Cardiac fibroblast (primary cell): Measurements from ENCODE around the gene FEZF2.

Experiments used
- DNase-seq, 2 donors: peaks; one replicate each; pipeline versions ENCODE4 v3.0.0 to v3.0.0-alpha.2; 2010; ENCODE audit warnings: low read depth in 2 of 2
- H3K4me3 ChIP-seq, 2 donors: replicated peaks in 1 of 2; 1 replicate in 1 of 2; 2 replicates in 1 of 2; pipeline ENCODE4 v1.5.1; 2011; ENCODE audit warnings: low read depth in 2 of 2, low read length in 2 of 2, mild to moderate bottlenecking in 2 of 2, moderate library complexity in 1 of 2
- TF ChIP-seq, protein P1 (sequence below): IDR thresholded peaks from one replicate; pipeline ENCODE4 v1.5.1; 2011; ENCODE audit warnings: low read depth, mild to moderate bottlenecking, low read length, inconsistent platforms

The FEZF2 gene

DNA sequence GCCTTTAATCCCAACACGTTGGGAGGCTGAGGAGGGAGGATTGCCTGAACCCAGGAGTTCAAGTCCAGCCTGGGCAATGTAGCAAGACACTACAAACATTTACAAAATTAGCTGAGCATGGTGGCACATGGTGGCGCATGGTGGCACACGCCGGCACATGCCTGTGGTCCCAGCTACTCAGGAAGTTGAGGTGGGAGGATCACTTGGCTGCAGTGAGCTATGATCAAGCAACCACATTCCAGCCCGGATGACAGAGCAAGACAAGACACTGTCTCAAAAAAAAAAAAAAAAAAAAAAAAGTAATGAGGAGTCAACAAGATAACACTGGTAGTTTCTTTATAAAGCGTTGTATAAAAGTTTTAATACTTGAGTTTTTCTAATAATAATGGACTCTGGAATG lies 10.1 kb downstream of the FEZF2 start:
- TF ChIP-seq, protein P1, sequence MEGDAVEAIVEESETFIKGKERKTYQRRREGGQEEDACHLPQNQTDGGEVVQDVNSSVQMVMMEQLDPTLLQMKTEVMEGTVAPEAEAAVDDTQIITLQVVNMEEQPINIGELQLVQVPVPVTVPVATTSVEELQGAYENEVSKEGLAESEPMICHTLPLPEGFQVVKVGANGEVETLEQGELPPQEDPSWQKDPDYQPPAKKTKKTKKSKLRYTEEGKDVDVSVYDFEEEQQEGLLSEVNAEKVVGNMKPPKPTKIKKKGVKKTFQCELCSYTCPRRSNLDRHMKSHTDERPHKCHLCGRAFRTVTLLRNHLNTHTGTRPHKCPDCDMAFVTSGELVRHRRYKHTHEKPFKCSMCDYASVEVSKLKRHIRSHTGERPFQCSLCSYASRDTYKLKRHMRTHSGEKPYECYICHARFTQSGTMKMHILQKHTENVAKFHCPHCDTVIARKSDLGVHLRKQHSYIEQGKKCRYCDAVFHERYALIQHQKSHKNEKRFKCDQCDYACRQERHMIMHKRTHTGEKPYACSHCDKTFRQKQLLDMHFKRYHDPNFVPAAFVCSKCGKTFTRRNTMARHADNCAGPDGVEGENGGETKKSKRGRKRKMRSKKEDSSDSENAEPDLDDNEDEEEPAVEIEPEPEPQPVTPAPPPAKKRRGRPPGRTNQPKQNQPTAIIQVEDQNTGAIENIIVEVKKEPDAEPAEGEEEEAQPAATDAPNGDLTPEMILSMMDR, result no peak
- no peak for DNase-seq
- H3K4me3 ChIP-seq, result no peak overlapping the region

GRCh38 chr3:62361824-62362223 lies 11.5 kb downstream of the FEZF2 start:
- TF ChIP-seq, protein P1, result no peak
- no peak for DNase-seq

DNA sequence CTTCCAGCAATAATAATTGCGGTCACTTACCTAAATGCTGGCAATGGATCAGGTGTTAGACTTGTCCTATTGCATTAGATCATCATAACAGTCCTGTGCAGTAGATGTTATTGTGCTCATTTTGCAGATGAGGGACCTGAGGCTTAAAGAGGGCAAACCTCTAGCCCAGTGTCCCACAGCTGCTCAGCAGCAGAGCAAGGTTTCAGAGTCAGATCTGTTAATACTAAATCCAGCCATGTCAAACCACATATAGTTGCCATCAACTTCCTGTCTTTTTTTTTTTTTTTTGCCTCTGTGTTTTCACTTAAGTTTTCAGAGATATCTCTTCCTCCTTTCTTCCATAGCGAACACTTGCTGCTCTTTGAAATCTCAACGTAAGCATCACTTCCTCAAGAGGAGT lies 12.1 kb downstream of the FEZF2 start:
- DNase-seq, result no peak
- H3K4me3 ChIP-seq, result no peak overlapping the region
- TF ChIP-seq, protein P1, result no peak

More at GRCh38 chr3:62361824-62362223, 11.5 kb downstream of the FEZF2 start:
- no peak overlapping the region for H3K4me3 ChIP-seq

GRCh38 chr3:62359531-62359930 lies 13.8 kb downstream of the FEZF2 start:
- H3K4me3 ChIP-seq, result no peak overlapping the region
- TF ChIP-seq, protein P1, result no peak

GRCh38 chr3:62356356-62356755 lies 17.0 kb downstream of the FEZF2 start:
- DNase-seq, result no peak
- H3K4me3 ChIP-seq, result no peak overlapping the region
- TF ChIP-seq, protein P1, result no peak

More at GRCh38 chr3:62359531-62359930, 13.8 kb downstream of the FEZF2 start:
- DNase-seq, result no peak

GRCh38 chr3:62355703-62356102 lies 17.6 kb downstream of the FEZF2 start:
- H3K4me3 ChIP-seq, result no peak overlapping the region
- no peak for DNase-seq
- TF ChIP-seq, protein P1, result no peak

DNA sequence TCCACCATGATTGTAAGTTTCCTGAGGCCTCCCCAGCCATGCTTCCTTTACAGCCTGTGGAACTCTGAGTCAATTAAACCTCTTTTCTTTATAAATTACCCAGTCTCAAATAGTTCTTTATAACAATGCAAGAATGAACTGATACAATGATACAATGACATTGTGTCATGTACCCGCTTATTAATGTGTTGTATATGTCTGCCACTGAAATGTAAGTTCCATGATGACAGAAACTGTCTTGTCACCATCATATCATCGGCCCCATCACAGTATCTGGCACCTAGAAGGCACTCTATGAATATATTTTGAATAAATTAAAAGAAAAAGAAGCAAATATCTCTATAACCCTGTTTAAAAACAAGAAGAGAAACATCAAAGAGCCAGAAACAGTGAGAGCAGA lies 29.6 kb downstream of the FEZF2 start:
- H3K4me3 ChIP-seq, result no peak overlapping the region
- TF ChIP-seq, protein P1, result no peak
- DNase-seq, result no peak
